Thyroid gland (tissue), 4 donors: ENCODE data around the gene EML6.

Source experiments
- POLR2A ChIP-seq, 2 donors: fragments of 450-650 bp; IDR thresholded peaks; one replicate each; pipeline ENCODE4 v1.6.1; 2017; ENCODE audit warnings: antibody characterized with exemption in 2 of 2, mild to moderate bottlenecking in 2 of 2, moderate library complexity in 1 of 2
- TF ChIP-seq, protein P1 (sequence below), 6 experiments: fragments of 200-600 bp in 3 of 6; fragments of 450-650 bp in 3 of 6; sonication (generic) in 3 of 6; IDR thresholded peaks; one replicate each; pipeline ENCODE4 v1.5.1; 2016 to 2019; ENCODE audit warnings: antibody characterized with exemption in 6 of 6, mild to moderate bottlenecking in 2 of 6, inconsistent platforms in 1 of 6, moderate library complexity in 1 of 6

DNA sequence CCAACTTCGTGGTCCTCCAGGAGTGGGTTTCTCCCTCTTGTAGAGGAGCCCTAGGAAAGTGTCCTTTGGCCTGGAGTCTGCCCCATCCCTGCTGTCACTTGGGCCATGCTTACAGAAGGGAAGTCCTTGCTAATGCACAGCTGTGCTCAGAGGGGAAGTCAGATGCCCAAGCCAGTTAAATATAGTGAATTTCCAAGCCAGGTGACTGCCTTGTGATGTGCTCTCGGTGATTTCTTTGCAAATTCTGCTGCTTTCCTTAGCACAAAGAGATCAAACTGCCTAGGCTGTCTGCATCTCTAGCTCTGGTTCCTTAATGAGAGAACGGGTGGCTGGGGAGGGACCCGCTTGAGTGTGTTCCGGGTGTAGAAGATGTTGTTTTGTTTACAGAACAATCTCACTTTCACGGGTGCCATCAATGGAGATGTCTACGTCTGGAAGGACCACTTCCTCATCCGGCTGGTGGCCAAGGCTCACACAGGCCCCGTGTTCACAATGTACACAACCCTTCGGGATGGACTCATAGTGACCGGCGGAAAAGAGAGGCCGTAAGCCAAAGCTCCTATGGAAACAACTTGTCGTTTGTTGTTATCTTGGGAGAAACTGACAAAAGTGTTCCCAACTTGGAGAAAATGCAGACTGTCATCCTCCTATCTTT is 235.4 kb downstream of the EML6 start:
- TF ChIP-seq, protein P1, sequence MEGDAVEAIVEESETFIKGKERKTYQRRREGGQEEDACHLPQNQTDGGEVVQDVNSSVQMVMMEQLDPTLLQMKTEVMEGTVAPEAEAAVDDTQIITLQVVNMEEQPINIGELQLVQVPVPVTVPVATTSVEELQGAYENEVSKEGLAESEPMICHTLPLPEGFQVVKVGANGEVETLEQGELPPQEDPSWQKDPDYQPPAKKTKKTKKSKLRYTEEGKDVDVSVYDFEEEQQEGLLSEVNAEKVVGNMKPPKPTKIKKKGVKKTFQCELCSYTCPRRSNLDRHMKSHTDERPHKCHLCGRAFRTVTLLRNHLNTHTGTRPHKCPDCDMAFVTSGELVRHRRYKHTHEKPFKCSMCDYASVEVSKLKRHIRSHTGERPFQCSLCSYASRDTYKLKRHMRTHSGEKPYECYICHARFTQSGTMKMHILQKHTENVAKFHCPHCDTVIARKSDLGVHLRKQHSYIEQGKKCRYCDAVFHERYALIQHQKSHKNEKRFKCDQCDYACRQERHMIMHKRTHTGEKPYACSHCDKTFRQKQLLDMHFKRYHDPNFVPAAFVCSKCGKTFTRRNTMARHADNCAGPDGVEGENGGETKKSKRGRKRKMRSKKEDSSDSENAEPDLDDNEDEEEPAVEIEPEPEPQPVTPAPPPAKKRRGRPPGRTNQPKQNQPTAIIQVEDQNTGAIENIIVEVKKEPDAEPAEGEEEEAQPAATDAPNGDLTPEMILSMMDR (IDR thresholded peaks at IDR 0.05), result no peak
- no peak for TF ChIP-seq POLR2A (IDR thresholded peaks at IDR 0.05)
